HK-2 (cell line): ENCODE data around the gene HIF1AN.

Experiments used
- DNase-seq: peaks from one replicate; pipeline ENCODE4 v3.0.0-alpha.2; 2018; ENCODE audit not compliant: unreplicated experiment

Gene HIF1AN

GRCh38 chr10:100522107-100522801 lies 13.5 kb upstream of the HIF1AN start:
- no peak for DNase-seq

- DNase-seq = no peak
Measured at GRCh38 chr10:100522945-100523344, 12.8 kb upstream of the HIF1AN start.

GRCh38 chr10:100524206-100524605 lies 11.5 kb upstream of the HIF1AN start:
- no peak for DNase-seq

- DNase-seq = no peak
Measured at GRCh38 chr10:100524638-100525037, 11.1 kb upstream of the HIF1AN start.

GRCh38 chr10:100528123-100528886 lies 7.4 kb upstream of the HIF1AN start:
- no peak for DNase-seq

- no peak for DNase-seq
Measured at GRCh38 chr10:100528921-100529474, 6.7 kb upstream of the HIF1AN start.

GRCh38 chr10:100529475-100530298 lies 6.1 kb upstream of the HIF1AN start, which contains the start of gene NDUFB8:
NDUFB8 (minus strand) TSS chr10:100529871; CDS start chr10:100529851, 20 bp downstream.
- peak; percentile 93 for DNase-seq

- DNase-seq = no peak
Measured at GRCh38 chr10:100531761-100532160, 4.0 kb upstream of the HIF1AN start.

- no peak for DNase-seq
Measured at GRCh38 chr10:100534726-100535125, 1.0 kb upstream of the HIF1AN start.

- no peak for DNase-seq
Measured at GRCh38 chr10:100535338-100535714, 417 bp upstream of the HIF1AN start.

- no peak for DNase-seq
Measured at GRCh38 chr10:100537475-100537874, 1.7 kb downstream of the HIF1AN start.

- DNase-seq = no peak
Measured at GRCh38 chr10:100544950-100545349, 9.2 kb downstream of the HIF1AN start.

- DNase-seq = no peak
Measured at GRCh38 chr10:100551196-100551595, 15.5 kb downstream of the HIF1AN start.

- no peak for DNase-seq
Measured at GRCh38 chr10:100551738-100552137, 16.0 kb downstream of the HIF1AN start.

GRCh38 chr10:100553929-100554328 lies 18.2 kb downstream of the HIF1AN start:
- DNase-seq = no peak

GRCh38 chr10:100554902-100555301 lies 19.2 kb downstream of the HIF1AN start:
- no peak for DNase-seq

GRCh38 chr10:100560248-100560647 lies 24.5 kb downstream of the HIF1AN start:
- no peak for DNase-seq

GRCh38 chr10:100561005-100561404 lies 25.3 kb downstream of the HIF1AN start:
- no peak for DNase-seq

GRCh38 chr10:100562008-100562672 lies 26.4 kb downstream of the HIF1AN start:
- peak; percentile 94 for DNase-seq

GRCh38 chr10:100565206-100565985 lies 29.7 kb downstream of the HIF1AN start:
- no peak for DNase-seq

- DNase-seq = no peak
Measured at GRCh38 chr10:100566561-100566960, 30.8 kb downstream of the HIF1AN start.
